ENCODE measurements around the gene ARL2BP. TPM values are rescaled to one million over a fixed set of nuclear protein-coding genes. Genes with fewer than 3 reads are reported as not detected.

ARL2BP gene
- total RNA-seq, 1 experiment from 2014 or later, result 33.1 TPM

DNA sequence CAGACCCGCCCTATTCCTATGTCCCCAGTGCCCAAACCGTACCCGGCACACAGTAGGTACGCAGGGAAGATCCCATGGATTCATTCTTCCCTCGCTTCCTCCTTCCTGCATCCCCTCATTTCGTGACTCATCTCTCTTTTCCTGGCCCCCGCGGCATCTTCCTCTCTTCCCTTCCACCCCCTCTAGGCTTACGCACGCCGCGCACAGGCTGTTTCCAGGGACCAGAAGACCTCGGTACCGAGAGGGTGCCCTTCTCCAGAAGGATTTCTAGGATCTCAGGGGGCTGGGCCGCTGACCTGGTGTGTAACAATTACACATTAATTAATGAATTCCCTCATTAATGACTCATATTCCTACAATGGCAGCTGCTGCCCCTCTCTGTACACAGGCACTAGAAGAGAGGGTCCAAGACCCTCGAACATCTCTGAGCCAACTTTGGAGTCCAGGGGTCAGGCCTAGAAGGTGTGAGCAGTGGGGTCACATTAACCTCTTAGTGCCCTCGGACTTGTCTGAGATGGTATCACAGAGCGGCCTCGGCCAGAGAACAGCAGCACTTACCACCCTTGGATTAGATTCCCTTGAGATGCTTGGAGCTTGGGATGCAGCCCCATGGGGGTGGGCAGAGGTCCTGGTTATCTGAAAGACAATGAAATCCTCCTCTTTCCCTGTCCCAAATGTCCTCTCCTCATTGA is 56.2 kb downstream of the ARL2BP start:
- POLR2A ChIA-PET (ENCODE audit: low non-redundant PET), result no interaction called here
- no peaks in the 10 kb centered on the region for H3K9me3 ChIP-seq (ENCODE audit: low read depth, low read length, poor library complexity, severe bottlenecking)
- H3K27me3 ChIP-seq (replicated peaks; ENCODE audit: insufficient read depth, low read depth, low read length, poor library complexity), result no peaks in the 10 kb centered on the region
- CTCF ChIA-PET, result interaction anchor here (0.7 to 3.1 kb wide), 4 partner anchors 116 to 219 kb away, joined by 4 to 25 read pairs (median 12); no protein-coding TSS in a partner anchor
- H3K36me3 ChIP-seq (ENCODE audit: insufficient read depth, low read length, poor library complexity, severe bottlenecking), result no peaks in the 10 kb centered on the region
- H3K27ac ChIP-seq (ENCODE audit: low read depth, low read length, poor library complexity, severe bottlenecking), result no peak overlapping the region
- DNase-seq (ENCODE audit: low spot score), result no peak
- BruUV-seq (replicated peaks), result no TSS peak
- H3K4me1 ChIP-seq (ENCODE audit: insufficient read depth, low read length, poor library complexity, severe bottlenecking), result peaks cover 4% of the 10 kb centered on the region
- intact Hi-C loops (cut with micrococcal nuclease; ENCODE audit: unreplicated experiment), result loop anchor here (2.0 kb wide), 1 partner anchor 216 kb away; no protein-coding TSS in a partner anchor
- TF ChIP-seq EZH2 (IDR thresholded peaks at IDR 0.05; ENCODE audit: borderline replicate concordance, low read depth, low read length, poor library complexity, severe bottlenecking), result no peak
- TF ChIP-seq, protein P1, sequence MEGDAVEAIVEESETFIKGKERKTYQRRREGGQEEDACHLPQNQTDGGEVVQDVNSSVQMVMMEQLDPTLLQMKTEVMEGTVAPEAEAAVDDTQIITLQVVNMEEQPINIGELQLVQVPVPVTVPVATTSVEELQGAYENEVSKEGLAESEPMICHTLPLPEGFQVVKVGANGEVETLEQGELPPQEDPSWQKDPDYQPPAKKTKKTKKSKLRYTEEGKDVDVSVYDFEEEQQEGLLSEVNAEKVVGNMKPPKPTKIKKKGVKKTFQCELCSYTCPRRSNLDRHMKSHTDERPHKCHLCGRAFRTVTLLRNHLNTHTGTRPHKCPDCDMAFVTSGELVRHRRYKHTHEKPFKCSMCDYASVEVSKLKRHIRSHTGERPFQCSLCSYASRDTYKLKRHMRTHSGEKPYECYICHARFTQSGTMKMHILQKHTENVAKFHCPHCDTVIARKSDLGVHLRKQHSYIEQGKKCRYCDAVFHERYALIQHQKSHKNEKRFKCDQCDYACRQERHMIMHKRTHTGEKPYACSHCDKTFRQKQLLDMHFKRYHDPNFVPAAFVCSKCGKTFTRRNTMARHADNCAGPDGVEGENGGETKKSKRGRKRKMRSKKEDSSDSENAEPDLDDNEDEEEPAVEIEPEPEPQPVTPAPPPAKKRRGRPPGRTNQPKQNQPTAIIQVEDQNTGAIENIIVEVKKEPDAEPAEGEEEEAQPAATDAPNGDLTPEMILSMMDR (conservative IDR thresholded peaks at IDR 0.05; ENCODE audit: low read depth, low read length), result no peak
- peak overlapping the region; percentile 60 for H3K4me3 ChIP-seq (ENCODE audit: low read depth, low read length, poor library complexity, severe bottlenecking)

Other genes starting within 250 kb of the ARL2BP start
- 38.1 and 43.6 TPM in 2 replicates for gene CPNE2, start 152.7 kb upstream of the ARL2BP start, total RNA-seq (2021)
- 128 and 133 TPM in 2 replicates for gene PSME3IP1, start 59.2 kb upstream of the ARL2BP start, total RNA-seq (2021)
- gene RSPRY1, start 58.9 kb upstream of the ARL2BP start, total RNA-seq (2021), result 45.6 and 47.6 TPM in 2 replicates
- gene PLLP, start 39.4 kb downstream of the ARL2BP start, total RNA-seq (2021), result 1.1 and 1.5 TPM in 2 replicates
- not detected in 2 replicates for gene CCL22, start 113.5 kb downstream of the ARL2BP start, total RNA-seq (2021)
- 0.15 TPM in 1 of 2 replicates, not detected in the other for gene CX3CL1, start 127.2 kb downstream of the ARL2BP start, total RNA-seq (2021)
- not detected in 2 replicates for gene CCL17, start 159.5 kb downstream of the ARL2BP start, total RNA-seq (2021)
- gene CIAPIN1, start 202.1 kb downstream of the ARL2BP start, total RNA-seq (2021), result 95.1 and 96.9 TPM in 2 replicates
- gene COQ9, start 202.2 kb downstream of the ARL2BP start, total RNA-seq (2021), result 65.6 and 69.7 TPM in 2 replicates
- gene POLR2C, start 217.4 kb downstream of the ARL2BP start, total RNA-seq (2021), result 96.2 and 110 TPM in 2 replicates
- gene DOK4, start 241.2 kb downstream of the ARL2BP start, total RNA-seq (2021), result 14.3 and 19.0 TPM in 2 replicates